IPS-NIHi11 (cell line): ENCODE results near the gene PAQR8.
A peak's percentile ranks its signal among the peaks of the same experiment; 100 is the strongest.
"Not testable (repeated sequence)": the region's sequence is repeated elsewhere in the genome, so short reads cannot be mapped to it uniquely, and the experiment has no call there.

ENCODE experiments used
- DNase-seq: peaks from one replicate; pipeline ENCODE4 v3.0.0; 2012; ENCODE audit warnings: mixed read lengths, low spot score

The PAQR8 gene

DNA sequence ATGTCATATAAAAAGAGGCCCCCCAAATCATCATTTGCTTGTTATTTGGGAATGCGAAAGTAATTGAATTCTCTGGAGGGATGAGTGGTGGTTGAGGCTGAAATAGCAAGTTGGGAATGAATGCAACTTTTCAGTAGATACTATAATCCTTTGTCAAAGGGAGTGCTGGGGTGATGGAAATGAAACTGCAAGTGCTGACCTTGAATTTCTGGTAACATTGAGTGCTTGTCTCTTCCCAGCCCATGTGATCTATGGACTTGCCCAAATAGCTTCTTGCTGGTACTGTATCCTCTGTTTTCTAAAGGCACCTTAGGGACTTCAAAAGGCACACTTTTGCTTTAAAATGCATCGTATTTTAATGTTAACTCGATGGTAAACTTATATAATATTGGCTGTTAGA is 14.8 kb downstream of the PAQR8 start:
- no peak for DNase-seq

DNA sequence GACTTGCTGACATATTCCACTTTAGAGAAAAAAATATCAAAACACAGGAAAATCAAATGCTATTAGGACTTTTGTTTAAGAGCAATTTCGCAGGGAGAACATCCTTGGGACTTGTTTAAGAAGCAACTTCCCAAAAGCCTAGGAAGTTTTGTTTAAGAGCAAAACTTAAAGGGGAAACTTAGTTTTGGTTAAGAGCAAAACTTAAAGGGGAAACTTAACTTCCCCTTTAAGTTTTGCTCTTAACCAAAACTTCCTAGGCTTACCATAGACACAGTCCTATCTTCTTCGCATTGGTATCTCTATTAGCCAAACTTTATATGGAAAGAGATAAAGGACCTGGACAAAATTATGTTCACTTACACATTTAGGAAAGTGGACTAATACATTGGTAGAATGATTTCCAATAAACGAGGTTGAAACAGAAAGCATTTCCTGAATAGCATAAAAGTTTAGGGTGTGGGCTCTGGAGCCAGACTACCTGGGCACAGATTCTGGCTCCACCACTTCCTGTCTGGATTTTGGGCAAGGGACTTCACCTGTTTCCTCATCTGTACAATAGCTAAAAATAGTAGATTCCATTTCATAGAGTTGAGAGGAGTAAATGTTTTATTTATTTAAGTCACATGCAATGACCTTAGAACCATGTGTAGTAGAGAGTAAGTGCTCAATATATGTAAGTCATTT is 15.7 kb downstream of the PAQR8 start:
- no peak for DNase-seq

DNA sequence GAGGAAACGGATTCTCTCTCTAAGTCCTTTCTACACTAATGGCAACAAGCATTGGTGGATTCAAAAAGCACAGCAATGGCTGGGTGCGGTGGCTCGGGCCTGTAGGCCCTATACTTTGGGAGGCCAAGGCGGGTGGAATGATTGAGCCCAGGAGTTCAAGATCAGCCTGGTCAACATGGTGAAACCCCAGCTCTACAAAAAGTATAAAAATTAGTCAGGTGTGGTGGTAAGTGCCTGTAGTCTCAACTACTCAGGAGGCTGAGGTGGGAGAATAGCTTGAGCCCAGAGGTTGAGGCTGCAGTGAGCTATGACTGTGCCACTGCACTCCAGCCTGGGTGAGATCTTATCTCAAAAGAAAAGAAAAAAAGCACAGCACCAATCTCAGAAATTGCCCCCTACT is 19.3 kb downstream of the PAQR8 start:
- no peak for DNase-seq

DNA sequence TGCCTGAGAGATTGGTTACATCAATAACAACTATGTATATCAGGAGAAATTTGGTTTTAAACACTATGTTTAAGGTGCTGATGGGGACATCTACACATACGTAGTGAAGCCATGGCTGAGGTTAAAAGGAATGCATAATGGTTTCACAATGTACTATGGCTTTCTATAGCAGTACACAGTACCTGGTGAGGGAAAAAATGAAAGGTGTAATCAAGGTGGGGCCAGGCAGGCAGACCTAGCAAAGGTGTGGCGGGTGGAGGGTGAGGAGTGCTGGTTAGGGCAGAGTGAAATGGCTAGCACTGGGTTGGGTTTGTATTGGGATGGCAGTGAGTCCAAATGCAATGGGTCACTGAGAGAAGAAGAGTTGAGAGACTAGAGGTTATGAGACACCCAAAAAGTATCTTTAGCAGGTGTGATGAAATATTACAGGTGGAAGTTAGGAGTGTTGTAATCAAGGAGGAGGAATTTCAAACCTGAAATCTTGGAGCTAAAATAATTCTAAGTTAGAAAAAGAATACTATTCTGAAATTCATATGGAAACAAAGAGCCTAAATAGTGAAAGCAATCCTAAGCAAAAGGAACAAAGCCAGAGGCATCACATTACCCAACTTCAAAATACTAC is 22.3 kb downstream of the PAQR8 start:
- no peak for DNase-seq

DNA sequence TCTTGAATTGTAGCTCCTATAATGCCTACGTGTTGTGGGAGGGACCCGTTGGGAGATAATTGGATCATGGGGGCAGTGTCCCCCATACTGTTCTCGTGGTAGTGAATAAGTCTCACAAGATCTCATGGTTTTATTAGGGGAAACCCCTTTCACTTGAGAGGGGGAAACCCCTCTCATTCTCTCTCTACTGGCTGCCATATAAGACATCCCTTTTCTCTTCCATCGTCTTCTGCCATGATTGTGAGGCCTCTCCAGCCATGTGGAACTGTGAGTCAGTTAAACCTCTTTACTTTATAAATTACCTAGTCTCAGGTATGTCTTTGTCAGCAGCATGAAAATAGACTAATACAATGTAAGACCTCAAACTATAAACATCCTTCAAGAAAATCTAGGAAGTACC is 23.1 kb downstream of the PAQR8 start:
- no peak for DNase-seq

DNA sequence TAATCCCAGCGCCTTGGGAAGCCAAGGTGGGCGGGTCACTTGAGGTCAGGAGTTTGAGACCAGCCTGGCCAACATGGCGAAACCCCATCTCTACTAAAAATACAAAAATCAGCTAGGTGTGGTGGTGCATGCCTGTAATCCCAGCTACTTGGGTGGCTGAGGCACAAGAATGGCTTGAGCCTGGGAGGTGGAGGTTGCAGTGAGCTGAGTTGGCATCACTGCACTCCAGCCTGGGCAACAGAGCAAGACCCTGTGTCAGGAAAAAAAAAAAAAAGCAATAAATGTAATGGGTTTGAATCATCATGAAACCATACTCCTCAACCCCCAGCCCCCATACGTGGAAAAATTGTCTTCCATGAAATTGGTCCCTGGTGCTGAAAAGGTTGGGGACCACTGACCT is 26.2 kb downstream of the PAQR8 start:
- DNase-seq = not testable (repeated sequence)

DNA sequence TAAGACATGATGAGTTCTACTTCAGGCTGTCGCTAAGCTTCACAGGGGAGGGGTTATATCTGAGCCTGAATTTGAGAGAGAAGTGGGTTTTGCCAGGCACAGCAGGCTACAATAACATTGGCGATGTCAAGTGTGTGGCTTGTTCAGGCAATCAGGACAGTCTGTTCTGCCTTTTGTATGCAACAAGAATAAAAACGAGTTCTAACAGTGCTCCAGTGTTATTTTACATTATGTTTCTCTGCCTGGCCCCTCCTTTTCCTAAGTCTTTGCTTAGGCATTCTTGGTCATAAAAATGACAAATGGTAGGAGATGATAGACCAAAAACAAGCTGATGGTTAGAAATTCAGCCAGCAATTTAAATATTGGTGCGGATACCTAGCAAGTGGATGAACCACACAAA is 26.8 kb downstream of the PAQR8 start:
- DNase-seq = no peak

- DNase-seq = no peak
Observed at GRCh38 chr6:52389264-52389625, 27.3 kb downstream of the PAQR8 start.

DNA sequence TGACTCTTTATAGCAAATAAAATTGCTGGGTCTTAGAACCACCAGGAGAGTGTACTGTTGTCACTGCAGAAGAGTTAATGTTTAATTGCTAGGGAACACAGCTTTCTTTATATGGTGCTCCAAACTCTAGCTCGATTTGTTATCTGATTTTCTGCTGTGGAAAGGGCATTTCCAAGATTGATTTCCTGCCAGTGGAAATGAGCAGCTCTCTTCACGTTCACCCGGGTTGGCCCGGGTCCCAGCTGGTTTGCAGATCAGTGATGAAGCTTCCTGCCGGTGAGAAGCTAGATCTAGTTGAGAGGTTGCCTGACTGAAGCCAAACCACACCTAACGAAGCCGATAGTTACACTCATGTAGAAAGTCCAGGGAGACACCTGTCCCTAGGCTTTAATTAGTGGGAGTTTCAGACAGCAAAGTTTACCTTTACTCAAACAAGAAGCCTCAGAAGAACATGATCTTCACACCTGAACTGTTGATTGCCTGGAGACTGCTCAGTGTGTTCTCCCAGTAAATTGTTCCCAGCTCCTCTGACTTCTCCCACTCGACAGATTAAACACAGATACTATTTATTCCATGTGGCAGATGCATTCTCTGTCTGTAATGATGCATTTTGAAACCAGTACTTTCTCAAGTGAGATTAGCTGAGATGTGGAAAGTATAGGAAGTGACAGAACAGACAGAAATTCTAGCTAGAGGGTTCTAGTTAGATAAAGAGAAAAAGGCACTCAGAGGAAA is 27.8 kb downstream of the PAQR8 start:
- no peak for DNase-seq

GRCh38 chr6:52390361-52390727 is 28.4 kb downstream of the PAQR8 start:
- DNase-seq = no peak

GRCh38 chr6:52391599-52391998 is 29.6 kb downstream of the PAQR8 start:
- no peak for DNase-seq

DNA sequence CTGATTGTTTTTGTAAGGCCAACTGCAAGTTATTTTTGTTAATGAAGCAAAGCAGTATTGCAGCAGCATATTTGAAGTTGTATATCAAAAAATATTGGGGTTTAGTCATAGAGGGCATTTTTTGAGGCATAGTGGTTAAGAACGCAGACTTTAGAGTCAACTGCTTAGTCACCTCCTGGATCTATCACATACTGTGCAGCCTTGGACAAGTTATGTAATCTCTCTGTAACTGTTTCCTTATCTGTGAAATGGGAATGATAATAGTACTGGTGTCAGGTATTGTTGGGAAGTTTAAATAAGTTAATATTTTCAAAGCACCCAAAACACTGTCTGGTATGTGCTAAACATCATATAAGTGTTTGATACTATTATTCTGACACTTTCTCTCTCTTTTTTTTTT is 31.0 kb downstream of the PAQR8 start:
- no peak for DNase-seq

DNA sequence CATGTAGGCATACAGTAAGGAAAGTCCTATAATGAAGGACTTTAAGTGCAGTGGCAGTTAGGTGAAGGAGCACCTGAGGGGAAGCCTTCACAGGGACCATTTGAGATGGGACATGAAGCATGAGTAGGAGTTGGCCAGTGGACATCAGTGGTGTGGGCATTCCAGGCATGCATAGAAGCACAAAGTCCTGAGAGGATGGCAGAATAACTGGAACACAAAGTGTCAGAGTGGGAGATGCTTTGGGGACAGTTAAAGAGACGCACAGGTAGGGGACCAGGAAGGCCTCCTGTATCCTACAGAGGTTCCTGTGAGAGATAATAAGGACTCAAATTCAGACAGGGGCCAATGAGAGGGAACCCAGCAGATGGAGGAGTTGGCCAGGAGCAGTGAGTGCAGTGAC is 31.8 kb downstream of the PAQR8 start:
- no peak for DNase-seq

DNA sequence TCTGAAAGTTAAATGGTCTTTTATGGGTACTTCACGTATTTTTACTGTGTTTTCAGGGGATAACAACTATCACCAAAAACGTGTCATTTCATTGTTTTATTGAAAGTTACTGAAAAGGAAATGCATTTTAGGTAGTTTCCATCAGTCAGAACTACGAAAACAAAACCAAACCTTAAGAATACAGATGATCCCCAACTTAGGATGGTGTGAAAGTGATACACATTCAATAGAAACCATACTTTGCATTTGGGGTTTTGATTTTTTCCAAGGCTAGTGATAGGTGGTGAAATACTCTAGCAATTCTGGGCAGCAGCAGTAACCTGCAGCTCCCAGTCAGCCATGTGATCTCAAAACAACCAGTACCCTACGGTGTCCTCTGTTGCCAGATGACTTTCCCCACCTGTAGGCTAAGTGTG is 32.3 kb downstream of the PAQR8 start:
- DNase-seq = no peak

- DNase-seq = no peak
Observed at GRCh38 chr6:52395969-52396368, 34.0 kb downstream of the PAQR8 start.

DNA sequence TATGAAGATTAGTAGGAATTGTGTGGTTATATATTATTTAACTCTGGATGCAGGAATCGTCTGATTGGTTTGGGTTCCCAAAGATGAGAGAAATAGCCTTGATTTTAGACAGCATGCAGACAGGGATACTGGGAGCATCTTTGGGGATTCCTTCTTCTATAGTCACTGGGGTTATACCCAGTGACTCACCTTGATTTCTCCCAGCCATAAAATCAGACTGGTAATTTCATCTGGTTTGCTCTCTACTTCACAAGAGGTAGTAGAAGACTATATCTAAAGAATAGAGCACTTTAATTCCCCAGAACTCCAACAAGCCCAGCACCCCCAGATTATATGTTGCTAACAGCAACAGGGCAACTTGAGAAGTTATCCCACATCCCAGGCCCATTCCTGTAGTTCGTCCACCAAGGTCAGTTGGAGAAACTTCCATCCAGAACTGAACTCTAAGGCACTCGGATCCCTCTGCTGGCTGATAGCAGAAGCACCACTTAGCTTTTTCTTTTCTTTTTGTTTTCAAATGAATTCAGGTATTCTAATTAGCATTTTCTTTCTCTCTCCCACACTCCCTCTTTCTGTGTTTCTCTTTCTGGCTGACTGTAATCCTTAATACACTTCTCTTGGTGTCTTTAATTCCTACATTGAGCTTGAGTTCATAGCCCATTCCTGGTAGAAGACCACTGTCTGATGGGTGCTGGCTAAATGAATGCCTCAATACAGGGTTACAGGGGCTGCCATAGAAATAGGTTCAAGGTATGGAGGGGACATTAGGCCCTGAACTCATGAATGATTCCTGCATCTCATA is 37.8 kb downstream of the PAQR8 start:
- DNase-seq = peak; percentile 58

GRCh38 chr6:52400313-52401041 is 38.5 kb downstream of the PAQR8 start:
- DNase-seq = no peak

DNA sequence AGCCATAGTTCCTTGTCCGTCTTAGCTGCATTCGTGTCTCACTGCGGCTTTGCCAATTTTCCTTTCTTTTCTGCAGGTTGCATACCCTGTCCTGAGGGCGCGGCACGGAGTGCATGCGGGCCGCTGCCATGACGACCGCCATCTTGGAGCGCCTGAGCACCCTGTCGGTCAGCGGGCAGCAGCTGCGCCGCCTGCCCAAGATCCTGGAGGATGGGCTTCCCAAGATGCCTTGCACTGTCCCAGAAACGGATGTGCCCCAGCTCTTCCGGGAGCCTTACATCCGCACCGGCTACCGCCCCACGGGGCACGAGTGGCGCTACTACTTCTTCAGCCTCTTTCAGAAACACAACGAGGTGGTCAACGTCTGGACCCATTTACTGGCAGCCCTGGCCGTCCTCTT is 41.1 kb downstream of the PAQR8 start:
- DNase-seq = no peak

- no peak for DNase-seq
Observed at GRCh38 chr6:52403627-52404026, 41.7 kb downstream of the PAQR8 start.

GRCh38 chr6:52405243-52405642 is 43.3 kb downstream of the PAQR8 start:
- no peak for DNase-seq

DNA sequence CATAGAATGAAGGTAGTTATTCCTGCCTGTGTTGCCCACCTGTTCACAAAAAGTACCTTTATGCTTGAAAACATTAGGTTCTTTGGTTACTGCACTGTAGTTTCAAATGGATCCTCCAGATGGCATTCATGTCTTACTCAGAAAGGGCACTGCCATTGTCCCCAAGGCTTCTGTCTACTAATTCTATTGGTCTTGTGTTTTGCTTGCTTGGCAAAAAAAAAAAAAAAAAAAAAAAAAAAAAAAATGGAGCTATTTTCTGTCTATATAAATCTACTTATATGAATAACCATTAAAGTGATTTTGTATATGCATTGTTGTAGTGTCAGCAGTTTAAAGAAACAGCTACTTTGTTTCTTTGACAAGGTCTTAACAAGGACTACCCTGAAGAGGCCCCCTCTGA is 45.5 kb downstream of the PAQR8 start:
- DNase-seq = peak; percentile 72

DNA sequence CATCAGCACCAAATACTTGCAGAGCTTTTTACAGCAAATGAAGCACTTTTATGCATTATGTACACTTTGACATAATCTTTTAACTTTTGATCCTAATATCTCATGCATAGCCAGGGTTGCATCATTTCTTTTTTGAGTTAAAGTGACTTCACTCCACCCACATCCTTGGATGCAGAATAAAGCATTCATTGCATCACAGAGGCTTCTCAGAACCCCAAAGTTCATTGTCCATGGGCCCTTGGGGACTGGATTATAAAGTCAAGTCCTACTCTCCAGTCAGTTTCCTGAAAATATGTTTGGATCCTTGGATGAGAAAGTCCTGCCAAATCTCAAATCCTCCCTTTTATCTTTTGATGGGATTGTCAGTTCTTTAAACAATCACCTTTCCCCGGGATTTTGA is 47.5 kb downstream of the PAQR8 start:
- no peak for DNase-seq
